Naive thymus-derived CD4-positive, alpha-beta T cell (primary cell): ENCODE results near the gene RBM17. TPM values are rescaled to one million over a fixed set of nuclear protein-coding genes. Genes with fewer than 3 reads are reported as not detected.
"Not testable (repeated sequence)": the region's sequence is repeated elsewhere in the genome, so short reads cannot be mapped to it uniquely, and the experiment has no call there.

Experiments
- ATAC-seq: fragments of 150-1000 bp; cut with Tn5 transposase; 2 replicates; pipeline ENCODE4 v1.10.0; 2021; ENCODE audit warnings: mild to moderate bottlenecking, moderate library complexity
- CTCF ChIA-PET: fragments of 350-600 bp; sonication (Branson Sonifier 250); formaldehyde crosslinking; loops from one replicate; lab custom pipeline; 2021; ENCODE audit warnings: antibody characterized with exemption; lab: Charles Lee
- POLR2A ChIA-PET: fragments of 350-600 bp; sonication (Branson Sonifier 250); formaldehyde crosslinking; loops from one replicate; lab custom pipeline; 2021; ENCODE audit warnings: antibody characterized with exemption, inconsistent platforms; lab: Charles Lee
- DNase-seq, 9 donors: peaks; one replicate each; pipeline versions ENCODE4 v3.0.0 to v3.0.0-alpha.2; 2020 to 2022; ENCODE audit warnings: mixed read lengths in 1 of 9
- H3K27ac ChIP-seq: one replicate; pipeline ENCODE4 v1.7.0; 2013; ENCODE audit warnings: mild to moderate bottlenecking, low read depth, low read length, moderate library complexity
- H3K27me3 ChIP-seq, 2 donors: one replicate each; pipeline ENCODE4 v1.7.0; 2013; ENCODE audit warnings: low read length in 2 of 2, mild to moderate bottlenecking in 2 of 2, moderate library complexity in 2 of 2; ENCODE audit not compliant: control insufficient read depth in 2 of 2, insufficient read depth in 2 of 2
- H3K36me3 ChIP-seq, 3 experiments: 1 replicate in 2 of 3; 2 replicates in 1 of 3; pipeline ENCODE4 v1.7.0; 2013; ENCODE audit warnings: low read length in 3 of 3, mild to moderate bottlenecking in 3 of 3, moderate library complexity in 1 of 3; ENCODE audit not compliant: insufficient read depth in 3 of 3, control insufficient read depth in 2 of 3
- H3K4me1 ChIP-seq, 2 donors: one replicate each; pipeline ENCODE4 v1.7.0; 2013; ENCODE audit warnings: low read length in 2 of 2, mild to moderate bottlenecking in 2 of 2, moderate library complexity in 1 of 2; ENCODE audit not compliant: control insufficient read depth in 2 of 2, insufficient read depth in 2 of 2
- H3K4me3 ChIP-seq: 2 replicates; pipeline ENCODE4 v1.7.0; 2013; ENCODE audit warnings: mild to moderate bottlenecking, low read length
- H3K9me3 ChIP-seq, 3 experiments: 1 replicate in 2 of 3; 2 replicates in 1 of 3; pipeline ENCODE4 v1.7.0; 2013; ENCODE audit warnings: low read length in 3 of 3; ENCODE audit not compliant: control insufficient read depth in 2 of 3
- H3K27ac Mint-ChIP-seq, 9 donors: one replicate each; pipeline ENCODE4 v1.8.0; 2020 to 2022; ENCODE audit warnings: mixed read lengths in 9 of 9, mild to moderate bottlenecking in 8 of 9, moderate library complexity in 5 of 9, inconsistent platforms in 2 of 9
- H3K27me3 Mint-ChIP-seq, 5 donors: one replicate each; pipeline ENCODE4 v1.8.0; 2021 to 2022; ENCODE audit warnings: mixed read lengths in 5 of 5, mild to moderate bottlenecking in 1 of 5
- H3K36me3 Mint-ChIP-seq, 5 donors: one replicate each; pipeline ENCODE4 v1.8.0; 2020 to 2022; ENCODE audit warnings: mixed read lengths in 5 of 5, mild to moderate bottlenecking in 3 of 5, inconsistent platforms in 1 of 5
- H3K4me1 Mint-ChIP-seq, 7 donors: one replicate each; pipeline ENCODE4 v1.8.0; 2020 to 2022; ENCODE audit warnings: mixed read lengths in 7 of 7, mild to moderate bottlenecking in 3 of 7, inconsistent platforms in 1 of 7
- H3K4me3 Mint-ChIP-seq, 10 donors: one replicate each; pipeline ENCODE4 v1.8.0; 2020 to 2022; ENCODE audit warnings: mild to moderate bottlenecking in 10 of 10, mixed read lengths in 10 of 10, moderate library complexity in 6 of 10, inconsistent platforms in 2 of 10
- H3K9me3 Mint-ChIP-seq, 11 donors: one replicate each; pipeline ENCODE4 v1.8.0; 2020 to 2022; ENCODE audit warnings: mixed read lengths in 11 of 11, mild to moderate bottlenecking in 4 of 11, inconsistent platforms in 1 of 11, moderate library complexity in 1 of 11
- intact Hi-C, 2 donors: fragments of 100-400 bp; cut with micrococcal nuclease; formaldehyde crosslinking; loops; one replicate each; pipeline ENCODE4 v1.15.1; 2023
- microRNA-seq: library from miRNA; unstranded; fragments of <30 nt; microRNA quantifications from one replicate; pipeline ENCODE4 v1.2.0, GENCODE V29; 2022; ENCODE audit warnings: borderline microRNAs expressed
- polyA plus RNA-seq, 2 donors: library from polyadenylated mRNA; unstranded; fragments of 300-500 nt; fragmentation: Illumina TruSeq; gene quantifications; one replicate each; pipeline ENCODE4 v1.2.3, GENCODE V29; 2021
- total RNA-seq, 6 experiments: library from RNA in 5 of 6; stranded (reverse) in 5 of 6; gene quantifications; 1 replicate in 5 of 6; 2 replicates in 1 of 6; pipeline ENCODE4 v1.2.3 and lab custom pipeline; 2021 to 2026

Gene RBM17
- total and polyA plus RNA-seq, 7 experiments from 2014 or later: 66.6 to 158 (median 121) TPM

- peak overlapping the region; percentile 95 for H3K27ac ChIP-seq
- Mint-ChIP-seq H3K36me3 (peaks cover 0 to 24% (median 5%) of the 10 kb centered on the region in 5 donors), H3K4me1 (peaks cover 48 to 82% (median 76%) of the 10 kb centered on the region in 7 donors), H3K27ac (peak overlapping the region; percentile 91 to 99 (median 97)), H3K4me3 (peak overlapping the region in 4 of 10 donors; percentile 7 to 92 (median 72))
- H3K9me3 ChIP-seq, CTCF ChIA-PET, ATAC-seq, H3K27me3 ChIP-seq, H3K27me3 Mint-ChIP-seq, H3K4me3 ChIP-seq, DNase-seq, H3K9me3 Mint-ChIP-seq: not testable (repeated sequence)
- POLR2A ChIA-PET: interaction anchor here (0.8 to 1.5 kb wide), 3 partner anchors 10 to 36 kb away, joined by 3 to 6 read pairs (median 3); partner anchors contain the start of gene PFKFB3
- peaks cover 0 to 16% (median 0%) of the 10 kb centered on the region in 3 experiments for H3K36me3 ChIP-seq
- intact Hi-C loops: loop anchor here (10.0 kb wide), 2 partner anchors 191 to 271 kb away; partner anchors contain the start of genes FBH1 (in 1 of the 2) and IL15RA (in 1 of the 2)
- peaks cover 25 to 47% of the 10 kb centered on the region in 2 donors for H3K4me1 ChIP-seq
Measured at GRCh38 chr10:6165933-6166332, 77.1 kb downstream of the RBM17 start.

Small RNA genes lying within 50 kb of the gene (microRNA-seq; reads per million reads assigned to microRNA genes)
- gene MIR3155A (not detected), gene MIR3155B (not detected)

Other genes with a start within 250 kb of the RBM17 start
- 1 to 10 TPM; 4.6 to 9.8 (median 7.2) TPM for gene ANKRD16, start 199.1 kb upstream of the RBM17 start, total RNA-seq
- gene ANKRD16, start 199.1 kb upstream of the RBM17 start, polyA plus RNA-seq: 1 to 10 TPM; 6.2 to 7.0 TPM
- 100 to 1,000 TPM in 2 of 5 experiments, 10 to 100 TPM in 3; 64.8 to 105 (median 78.6) TPM for gene FBH1, start 198.8 kb upstream of the RBM17 start, total RNA-seq
- 10 to 100 TPM; 59.9 to 96.4 TPM for gene FBH1, start 198.8 kb upstream of the RBM17 start, polyA plus RNA-seq
- gene IL15RA, start 111.5 kb upstream of the RBM17 start, total RNA-seq: 10 to 100 TPM in 1 of 5 experiments, 1 to 10 TPM in 4; 3.5 to 24.9 (median 5.6) TPM
- gene IL15RA, start 111.5 kb upstream of the RBM17 start, polyA plus RNA-seq: 1 to 10 TPM; 2.9 to 7.6 TPM
- gene IL2RA, start 26.7 kb upstream of the RBM17 start, total RNA-seq: 100 to 1,000 TPM in 1 of 5 experiments, 10 to 100 TPM in 1, 1 to 10 TPM in 3; 2.5 to 266 (median 6.7) TPM
- 1 to 10 TPM in 1 of 2 donors, under 1 TPM in 1; 0.85 to 3.0 TPM for gene IL2RA, start 26.7 kb upstream of the RBM17 start, polyA plus RNA-seq
- 100 to 1,000 TPM in 1 of 5 experiments, 10 to 100 TPM in 4; 65.9 to 129 (median 80.5) TPM for gene PFKFB3, start 113.9 kb downstream of the RBM17 start, total RNA-seq
- gene PFKFB3, start 113.9 kb downstream of the RBM17 start, polyA plus RNA-seq: 10 to 100 TPM in 1 of 2 donors, 1 to 10 TPM in 1; 2.3 to 13.0 TPM